HepG2 (cell line): ENCODE results near the gene KCNIP3. TPM values are rescaled to one million over a fixed set of nuclear protein-coding genes. Genes with fewer than 3 reads are reported as not detected.
"Not testable (repeated sequence)": the region's sequence is repeated elsewhere in the genome, so short reads cannot be mapped to it uniquely, and the experiment has no call there.

ENCODE experiments used
- ATAC-seq: fragments of 200-7000 bp; cut with Tn5 transposase; 3 replicates; pipeline ENCODE4 v1.9.1; 2020; ENCODE audit warnings: mild to moderate bottlenecking, moderate library complexity
- BruUV-seq: library from RNA; stranded (reverse); fragments of 400-500 nt; replicated peaks from 2 replicates; lab custom pipeline; 2021; lab: Mats Ljungman, UMichigan
- CTCF ChIA-PET: fragments of 300-600 bp; formaldehyde crosslinking; extraction: SDS; loops from one replicate; lab custom pipeline; 2021; ENCODE audit warnings: low total read pairs, inconsistent platforms, low intra/inter-chr PET ratio; lab: Yijun Ruan, JAX
- POLR2A ChIA-PET: fragments of 350-600 bp; sonication (Branson Sonifier 250); formaldehyde crosslinking; loops from one replicate; lab custom pipeline; 2020; ENCODE audit warnings: antibody characterized with exemption, inconsistent platforms; lab: Yijun Ruan, JAX
- DNase-seq: peaks from one replicate; pipeline ENCODE4 v3.0.0-alpha.2; 2015; ENCODE audit warnings: low spot score
- FAIRE-seq: peaks from 3 replicates; lab custom pipeline; 2011; peaks lifted over from hg19 to GRCh38; lab: Jason Lieb, UNC
- H2AFZ ChIP-seq: one replicate; pipeline ENCODE4 v1.6.1; 2011; ENCODE audit warnings: low read length, inconsistent platforms
- H3K27ac ChIP-seq: fragments of 300-600 bp; 3 replicates; pipeline ENCODE4 v1.8.0; 2011; ENCODE audit warnings: mixed run types, mild to moderate bottlenecking, mixed read lengths, low read length, inconsistent platforms; ENCODE audit not compliant: insufficient read depth; ENCODE audit errors: extremely low read length
- H3K27me3 ChIP-seq, 2 experiments: fragments of 200-600 bp in 1 of 2; 2 replicates in 1 of 2; 3 replicates in 1 of 2; pipeline versions ENCODE4 v1.6.0 to v1.8.0; 2011; ENCODE audit warnings: low read length in 2 of 2, mild to moderate bottlenecking in 2 of 2, moderate library complexity in 2 of 2, inconsistent platforms in 1 of 2; ENCODE audit not compliant: insufficient read depth in 2 of 2, control insufficient read depth in 1 of 2
- H3K36me3 ChIP-seq, 2 experiments: fragments of 200-600 bp in 1 of 2; replicated peaks in 1 of 2; 2 replicates in 1 of 2; 3 replicates in 1 of 2; pipeline versions ENCODE4 v1.5.1 to v1.8.0; 2011; ENCODE audit warnings: low read length in 2 of 2, inconsistent platforms in 1 of 2; ENCODE audit not compliant: insufficient read depth in 2 of 2, control insufficient read depth in 1 of 2
- H3K4me1 ChIP-seq: 2 replicates; pipeline ENCODE4 v1.5.1; 2012; ENCODE audit warnings: low read length, inconsistent platforms; ENCODE audit not compliant: insufficient read depth
- H3K4me2 ChIP-seq: 2 replicates; pipeline ENCODE4 v1.6.0; 2011; ENCODE audit warnings: low read depth, low read length, inconsistent platforms
- H3K4me3 ChIP-seq, 3 experiments: fragments of 200-600 bp in 1 of 3; sonication (generic), shearing (Covaris generic) in 1 of 3; replicated peaks in 1 of 3; 2 replicates each; pipeline ENCODE4 v1.5.1; 2011 to 2016; ENCODE audit warnings: low read length in 3 of 3, inconsistent platforms in 2 of 3, low read depth in 2 of 3, mild to moderate bottlenecking in 2 of 3, control low read depth in 1 of 3, mixed read lengths in 1 of 3; ENCODE audit not compliant: insufficient read depth in 1 of 3
- H3K79me2 ChIP-seq: one replicate; pipeline ENCODE4 v1.6.1; 2011; ENCODE audit warnings: low read length, inconsistent platforms; ENCODE audit not compliant: insufficient read depth
- H3K9ac ChIP-seq: 2 replicates; pipeline ENCODE4 v1.6.0; 2011; ENCODE audit warnings: mild to moderate bottlenecking, low read depth, low read length, inconsistent platforms; ENCODE audit not compliant: insufficient read depth
- H3K9me3 ChIP-seq: 2 replicates; pipeline ENCODE4 v1.5.1; 2012; ENCODE audit warnings: mild to moderate bottlenecking, low read length
- H4K20me1 ChIP-seq: 2 replicates; pipeline ENCODE4 v1.6.0; 2011; ENCODE audit warnings: inconsistent platforms, mild to moderate bottlenecking, low read length, moderate library complexity; ENCODE audit not compliant: insufficient read depth
- ELK4 ChIP-seq: sonication (generic); formaldehyde crosslinking; IDR thresholded peaks from 2 replicates; pipeline ENCODE4 v1.9.0; 2021; ENCODE audit warnings: missing genetic modification reagents, borderline replicate concordance
- NCOA1 ChIP-seq: sonication (generic); formaldehyde crosslinking; IDR thresholded peaks from 2 replicates; pipeline ENCODE4 v1.9.0; 2021; ENCODE audit warnings: missing genetic modification reagents
- TIGD3 ChIP-seq: sonication (generic); formaldehyde crosslinking; IDR thresholded peaks from 2 replicates; pipeline ENCODE4 v1.5.1; 2020; ENCODE audit warnings: mild to moderate bottlenecking, missing genetic modification reagents, borderline replicate concordance
- ZNF136 ChIP-seq: sonication (generic); formaldehyde crosslinking; IDR thresholded peaks from 2 replicates; pipeline ENCODE4 v1.8.1; 2022; ENCODE audit warnings: low read depth, mild to moderate bottlenecking, moderate library complexity, missing genetic modification reagents
- ZNF251 ChIP-seq: sonication (generic); formaldehyde crosslinking; IDR thresholded peaks from 2 replicates; pipeline ENCODE4 v1.9.0; 2021; ENCODE audit warnings: mild to moderate bottlenecking, missing genetic modification reagents
- ZNF468 ChIP-seq: sonication (generic); formaldehyde crosslinking; IDR thresholded peaks from 2 replicates; pipeline ENCODE4 v1.8.0; 2022; ENCODE audit warnings: mild to moderate bottlenecking, moderate library complexity, missing genetic modification reagents
- WGBS: methylation state at CpG from one replicate; pipeline ENCODE4 v1.1.6; 2017; ENCODE audit warnings: low lambda C conversion rate; 5-methylcytosine and 5-hydroxymethylcytosine counted together
- in situ Hi-C: cut with HindIII; loops from 2 replicates; pipeline ENCODE4 v1.10.0; 2017; ENCODE audit warnings: low pct_unique_long_range_greater_than_20kb; ENCODE audit not compliant: extremely low pct_ligation_motif_present
- intact Hi-C: fragments of 100-400 bp; cut with micrococcal nuclease; formaldehyde crosslinking; loops from one replicate; pipeline ENCODE4 v1.10.0; 2022; ENCODE audit not compliant: unreplicated experiment
- polyA plus RNA-seq, 8 experiments: library from polyadenylated mRNA; depleted of rRNA in 3 of 8; stranded (reverse) in 7 of 8; unstranded in 1 of 8; fragments of >200 nt; fragmentation: Illumina TruSeq in 4 of 8; extraction: Trizol in 4 of 8; gene quantifications; 2 replicates each; pipeline versions ENCODE4 v1.2.1 to v1.2.3, GENCODE V29; 2011 to 2016; ENCODE audit warnings: low read depth in 4 of 8, missing spikeins in 1 of 8, mixed read lengths in 1 of 8; ENCODE audit not compliant: insufficient read depth in 1 of 8
- total RNA-seq, 5 experiments: library from RNA; depleted of rRNA; stranded (reverse); fragments of >200 nt; fragmentation: Illumina TruSeq; extraction: Trizol; gene quantifications; 2 replicates each; pipeline ENCODE4 v1.2.3, GENCODE V29; 2016; ENCODE audit warnings: low read depth in 1 of 5
- TF ChIP-seq, protein P1 (sequence below): sonication (generic); formaldehyde crosslinking; IDR thresholded peaks from 2 replicates; pipeline ENCODE4 v1.4.0; 2020; ENCODE audit warnings: missing genetic modification reagents

Gene KCNIP3
- total and polyA plus RNA-seq, 2 of the 13 experiments (the other 11 are each of a cell fraction or from before 2014, with no cell fraction given), result not detected

GRCh38 chr2:95354925-95355324, 57.8 kb downstream of the KCNIP3 start:
- ATAC-seq (no peak), DNase-seq (no peak), FAIRE-seq (no peak)
- POLR2A ChIA-PET, result no interaction called here
- H3K9ac ChIP-seq, result no peak overlapping the region
- no peak overlapping the region for H3K4me2 ChIP-seq
- H3K27me3 ChIP-seq, result peaks cover 5 to 30% of the 10 kb centered on the region in 2 experiments; a peak in 3 of 5 replicates
- no peaks in the 10 kb centered on the region for H3K9me3 ChIP-seq
- no peaks in the 10 kb centered on the region for H3K79me2 ChIP-seq
- H4K20me1 ChIP-seq, result no peaks in the 10 kb centered on the region
- in situ Hi-C loops (no loop called here), intact Hi-C loops (no loop called here)
- H2AFZ ChIP-seq, result no peak overlapping the region
- no peak overlapping the region for H3K27ac ChIP-seq
- no peak overlapping the region for H3K4me3 ChIP-seq
- CTCF ChIA-PET, result no interaction called here
- no peaks in the 10 kb centered on the region for H3K4me1 ChIP-seq
- 25% methylated on average over 4 of the region's 8 CpGs for WGBS
- no peak for TF ChIP-seq ZNF468
- TF ChIP-seq NCOA1, result no peak
- no peak for TF ChIP-seq TIGD3
- no peak for TF ChIP-seq ZNF251 (CRISPR knock-in tag)
- TF ChIP-seq, protein P1, sequence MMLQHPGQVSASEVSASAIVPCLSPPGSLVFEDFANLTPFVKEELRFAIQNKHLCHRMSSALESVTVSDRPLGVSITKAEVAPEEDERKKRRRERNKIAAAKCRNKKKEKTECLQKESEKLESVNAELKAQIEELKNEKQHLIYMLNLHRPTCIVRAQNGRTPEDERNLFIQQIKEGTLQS, result no peak
- TF ChIP-seq ELK4, result no peak
- no peak for TF ChIP-seq ZNF136 (CRISPR knock-in tag)
- no TSS peak for BruUV-seq
- H3K36me3 ChIP-seq, result no peaks in the 10 kb centered on the region

- H3K9ac ChIP-seq, CTCF ChIA-PET, H3K4me1 ChIP-seq, H2AFZ ChIP-seq, H3K4me2 ChIP-seq, H3K36me3 ChIP-seq, in situ Hi-C loops, intact Hi-C loops, H3K79me2 ChIP-seq, DNase-seq, FAIRE-seq, H3K4me3 ChIP-seq, POLR2A ChIA-PET, H3K9me3 ChIP-seq, H3K27ac ChIP-seq, BruUV-seq, H4K20me1 ChIP-seq, ATAC-seq: not testable (repeated sequence)
- H3K27me3 ChIP-seq, result peaks cover 5 to 25% of the 10 kb centered on the region in 2 experiments; a peak in 3 of 5 replicates
- WGBS, result 40% methylated on average over 5 of the region's 5 CpGs
Measured at GRCh38 chr2:95355486-95355885, 58.3 kb downstream of the KCNIP3 start.
